Measurements from ENCODE around the gene TRIM72.
"Not testable (repeated sequence)": the region's sequence is repeated elsewhere in the genome, so short reads cannot be mapped to it uniquely, and the experiment has no call there.

Gene TRIM72

DNA sequence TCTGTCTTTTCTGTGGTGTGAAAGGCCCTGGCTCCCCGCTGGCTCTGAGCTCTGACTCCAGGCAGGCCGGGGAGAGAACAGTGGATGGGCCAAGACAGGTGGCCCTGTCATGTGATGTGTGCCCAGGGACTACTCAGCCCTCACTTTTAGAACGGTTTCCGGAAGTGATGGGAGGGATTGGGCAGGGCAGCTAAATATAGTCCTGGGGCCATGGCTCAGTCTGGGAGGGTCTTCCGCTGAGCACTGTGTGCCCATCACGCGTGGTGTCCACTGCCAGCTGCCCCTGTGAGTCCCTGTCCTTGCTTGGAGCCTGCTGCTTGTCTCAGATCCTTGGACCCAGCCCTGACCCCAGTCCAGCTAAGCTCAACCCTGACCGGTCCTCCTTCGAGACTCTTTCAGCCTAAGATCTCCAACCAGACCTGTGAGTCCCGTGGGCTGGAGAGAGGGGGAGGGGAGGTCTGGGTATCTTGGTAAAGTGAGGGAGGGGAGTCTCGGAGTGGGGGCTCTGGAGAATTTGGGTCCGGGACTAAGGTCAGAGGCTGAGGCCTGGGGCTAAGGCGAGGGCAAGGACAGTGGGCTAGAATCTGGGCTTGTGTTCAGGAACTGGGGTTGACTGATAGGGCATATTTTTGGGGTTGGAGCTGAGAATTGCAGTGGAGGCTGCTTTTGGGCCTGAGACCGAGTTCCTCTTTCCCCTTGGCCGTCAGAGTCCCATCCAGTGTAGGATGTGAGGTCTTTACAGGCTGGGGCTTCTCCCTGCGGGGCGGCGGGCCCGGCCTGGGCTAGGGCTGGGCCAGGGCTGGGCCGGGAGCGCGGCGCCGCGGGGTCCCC lies at the start of gene TRIM72:
TSS of gene TRIM72 (plus strand) at position 243 of the 831 bp plus-strand sequence. CDS start 620 bp downstream, outside the sequence.
- DNase-seq (ENCODE audit: extremely low read depth in 1 of 2, low read depth in 1 of 2): no peak

DNA sequence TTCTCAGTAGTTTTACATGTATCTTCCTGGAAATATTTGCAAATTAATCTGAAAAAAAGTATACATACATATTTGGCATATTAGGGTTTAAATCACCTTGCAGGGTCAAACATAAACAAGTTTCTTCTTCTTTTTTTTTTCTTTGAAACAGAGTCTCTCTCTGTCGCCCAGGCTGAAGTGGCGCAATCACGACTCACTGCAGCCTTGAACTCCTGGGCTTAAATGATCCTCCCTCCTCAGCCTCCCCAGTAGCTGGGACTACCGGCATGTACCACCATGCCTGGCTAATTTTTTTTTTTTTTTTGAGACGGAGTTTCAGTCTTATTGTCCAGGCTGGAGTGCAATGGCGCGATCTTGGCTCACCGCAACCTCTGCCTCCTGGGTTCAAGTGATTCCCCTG lies 46.6 kb upstream of the TRIM72 start:
- DNase-seq (ENCODE audit: extremely low read depth in 1 of 2, low read depth in 1 of 2): no peak

- DNase-seq (ENCODE audit: extremely low read depth in 1 of 2, low read depth in 1 of 2): no peak
These were observed 45.1 kb upstream of the TRIM72 start for GRCh38 chr16:31168848-31169247.

DNA sequence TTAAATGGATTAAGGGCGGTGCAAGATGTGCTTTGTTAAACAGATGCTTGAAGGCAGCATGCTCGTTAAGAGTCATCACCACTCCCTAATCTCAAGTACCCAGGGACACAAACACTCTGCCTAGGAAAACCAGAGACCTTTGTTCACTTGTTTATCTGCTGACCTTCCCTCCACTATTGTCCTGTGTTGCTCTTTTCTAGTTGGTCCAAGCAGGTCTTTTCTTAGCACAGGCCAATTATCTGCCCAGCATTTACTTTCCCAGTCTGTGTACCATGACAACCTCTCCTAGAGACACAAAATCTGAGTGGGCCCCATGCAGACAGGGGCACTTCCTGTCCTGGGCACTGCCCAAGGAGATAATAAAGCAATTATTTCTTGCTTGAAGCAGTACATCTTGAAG lies 43.9 kb upstream of the TRIM72 start:
- DNase-seq (ENCODE audit: extremely low read depth in 1 of 2, low read depth in 1 of 2): not testable (repeated sequence)

DNA sequence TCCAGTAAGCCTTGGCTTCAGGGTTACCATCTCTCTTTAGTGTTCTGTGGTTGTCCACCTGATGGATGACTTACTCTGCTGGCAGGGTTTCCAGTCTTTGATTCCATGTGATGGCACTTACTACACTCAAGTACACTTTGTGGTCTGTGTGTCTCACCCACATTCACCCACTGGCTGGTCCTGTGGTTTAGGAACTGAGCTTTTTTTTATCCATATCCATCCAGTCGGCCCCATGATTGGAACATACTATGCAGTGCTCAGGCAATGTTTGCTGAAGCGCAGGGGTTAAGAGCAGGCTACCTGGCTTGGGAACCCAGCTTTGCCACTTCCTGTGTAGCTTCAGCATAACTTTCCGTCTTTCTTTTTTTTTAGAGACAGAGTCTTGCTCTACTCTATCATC lies 36.8 kb upstream of the TRIM72 start:
- peak in 1 of 2 donors; percentile 53 for DNase-seq (ENCODE audit: extremely low read depth in 1 of 2, low read depth in 1 of 2)

DNA sequence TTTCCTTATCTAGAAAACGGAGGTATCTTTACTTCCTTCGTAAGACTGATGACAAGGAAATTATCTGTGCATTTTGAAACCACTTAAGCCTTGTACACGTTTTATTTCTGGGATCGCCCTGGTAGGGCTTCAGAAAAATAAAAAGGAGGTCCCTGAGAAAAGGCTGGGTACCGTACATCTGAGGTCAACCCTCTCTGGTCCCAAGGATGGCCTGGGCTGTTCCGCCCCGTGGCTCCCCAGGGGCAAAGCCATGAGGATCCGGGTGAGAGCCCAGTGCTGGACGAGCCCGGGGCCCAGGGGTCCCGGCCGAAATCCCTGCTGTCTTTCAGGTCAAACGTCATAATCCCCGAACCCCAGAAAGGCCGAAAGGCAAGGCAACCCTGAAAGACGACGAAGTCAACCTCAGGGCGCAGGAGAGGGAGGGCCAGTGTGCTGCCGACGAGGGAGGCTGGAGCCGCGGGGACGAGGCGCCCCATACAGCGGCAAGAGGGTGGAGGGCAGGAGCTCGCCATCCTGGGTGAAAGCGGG lies 34.6 kb upstream of the TRIM72 start:
- DNase-seq (ENCODE audit: extremely low read depth in 1 of 2, low read depth in 1 of 2): peak in 1 of 2 donors; percentile 72

DNA sequence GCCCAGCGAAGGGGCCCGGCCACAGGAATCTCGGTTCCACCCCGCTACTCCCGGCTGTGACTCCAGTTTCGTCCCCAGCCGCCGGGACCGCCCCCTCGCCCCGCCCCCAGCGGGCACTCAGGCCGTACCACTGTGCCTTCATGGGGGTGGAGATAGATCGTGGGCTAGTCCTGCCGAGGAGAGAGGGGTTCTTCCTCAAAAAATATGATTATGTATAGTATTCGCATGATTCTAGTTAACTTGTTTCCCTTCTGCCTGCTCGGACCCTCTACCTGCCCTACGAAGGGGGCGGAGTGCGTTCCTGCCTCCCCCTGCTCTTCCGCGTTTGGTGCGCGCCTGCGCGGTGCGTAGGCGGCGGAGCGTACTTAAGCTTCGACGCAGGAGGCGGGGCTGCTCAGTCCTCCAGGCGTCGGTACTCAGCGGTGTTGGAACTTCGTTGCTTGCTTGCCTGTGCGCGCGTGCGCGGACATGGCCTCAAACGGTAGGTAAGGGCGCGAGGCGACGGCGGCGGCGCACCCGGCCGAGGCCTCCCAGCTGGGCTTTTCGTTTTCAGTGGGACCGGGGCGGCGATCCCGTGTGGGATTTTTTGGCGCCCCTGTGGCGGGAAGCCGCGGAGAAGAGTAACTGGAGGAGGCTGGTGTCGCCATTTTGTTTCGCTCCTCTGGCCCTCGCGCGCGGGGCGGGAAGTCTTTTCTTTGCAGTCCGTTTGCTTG lies 34.0 kb upstream of the TRIM72 start, which contains the start of gene FUS:
TSS of gene FUS (plus strand) at position 393 of the 713 bp plus-strand sequence. CDS start at position 469, 76 bp downstream.
- peak; percentile 65 to 84 for DNase-seq (ENCODE audit: extremely low read depth in 1 of 2, low read depth in 1 of 2)

DNA sequence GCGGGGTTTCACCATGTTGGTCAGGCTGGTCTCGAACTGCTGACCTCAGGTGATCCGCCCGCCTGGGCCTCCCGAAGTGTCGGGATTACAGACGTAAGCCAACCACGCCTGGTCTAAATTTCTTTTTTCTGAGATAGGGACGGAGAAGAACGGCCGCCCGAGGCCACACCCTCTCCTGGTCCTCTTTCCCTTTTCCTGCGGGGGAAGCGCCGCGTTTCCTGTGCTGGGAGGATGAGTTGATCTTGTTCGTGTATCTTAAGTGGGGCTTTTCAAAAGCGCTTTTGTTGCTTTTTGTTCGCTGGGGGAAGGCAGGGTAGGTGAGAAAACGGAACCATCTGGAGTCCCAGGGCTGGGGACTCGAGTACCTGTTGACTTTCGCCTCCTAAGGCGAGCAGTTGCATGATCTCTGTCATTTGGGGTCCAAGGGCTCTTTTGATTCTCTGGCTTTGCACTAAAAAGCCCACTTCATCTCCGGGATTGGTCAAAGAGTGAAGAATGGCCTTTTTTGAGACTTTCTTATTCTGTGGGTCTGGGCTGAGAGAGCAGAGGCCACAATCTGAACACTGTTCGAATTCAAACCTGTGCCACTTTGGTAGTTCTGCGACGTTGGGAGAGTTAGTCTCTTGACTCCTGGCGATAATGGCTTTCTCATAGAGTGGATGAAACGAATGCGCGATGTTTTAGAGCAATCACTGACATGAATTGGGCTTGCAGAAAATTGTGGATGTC lies 32.7 kb upstream of the TRIM72 start:
- DNase-seq (ENCODE audit: extremely low read depth in 1 of 2, low read depth in 1 of 2): no peak

DNA sequence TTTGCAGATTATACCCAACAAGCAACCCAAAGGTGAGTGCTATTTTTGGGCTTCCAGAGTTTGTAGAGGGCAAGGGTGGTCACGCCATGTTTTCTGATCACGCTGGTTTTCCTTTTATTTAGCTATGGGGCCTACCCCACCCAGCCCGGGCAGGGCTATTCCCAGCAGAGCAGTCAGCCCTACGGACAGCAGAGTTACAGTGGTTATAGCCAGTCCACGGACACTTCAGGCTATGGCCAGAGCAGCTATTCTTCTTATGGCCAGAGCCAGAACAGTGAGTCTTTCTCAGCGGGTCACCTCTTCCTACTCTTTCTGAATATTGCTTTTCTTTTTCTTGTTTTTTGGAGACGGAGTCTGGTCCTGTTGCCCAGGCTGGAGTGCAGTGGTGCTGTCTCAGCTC lies 31.5 kb upstream of the TRIM72 start:
- DNase-seq (ENCODE audit: extremely low read depth in 1 of 2, low read depth in 1 of 2): no peak

GRCh38 chr16:31183432-31184428 lies 30.2 kb upstream of the TRIM72 start:
- no peak for DNase-seq (ENCODE audit: extremely low read depth in 1 of 2, low read depth in 1 of 2)

DNA sequence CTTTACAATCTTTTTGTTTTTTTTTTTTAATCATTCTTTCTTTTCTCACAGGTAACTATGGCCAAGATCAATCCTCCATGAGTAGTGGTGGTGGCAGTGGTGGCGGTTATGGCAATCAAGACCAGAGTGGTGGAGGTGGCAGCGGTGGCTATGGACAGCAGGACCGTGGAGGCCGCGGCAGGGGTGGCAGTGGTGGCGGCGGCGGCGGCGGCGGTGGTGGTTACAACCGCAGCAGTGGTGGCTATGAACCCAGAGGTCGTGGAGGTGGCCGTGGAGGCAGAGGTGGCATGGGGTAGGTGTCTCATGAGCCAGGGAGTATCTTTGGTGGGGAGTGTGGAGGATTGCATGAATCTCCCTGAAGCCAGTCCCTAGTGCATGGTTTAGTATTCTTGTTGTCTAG lies 29.0 kb upstream of the TRIM72 start:
- no peak for DNase-seq (ENCODE audit: extremely low read depth in 1 of 2, low read depth in 1 of 2)

- no peak for DNase-seq (ENCODE audit: extremely low read depth in 1 of 2, low read depth in 1 of 2)
These were observed 28.6 kb upstream of the TRIM72 start for GRCh38 chr16:31185339-31185738.

DNA sequence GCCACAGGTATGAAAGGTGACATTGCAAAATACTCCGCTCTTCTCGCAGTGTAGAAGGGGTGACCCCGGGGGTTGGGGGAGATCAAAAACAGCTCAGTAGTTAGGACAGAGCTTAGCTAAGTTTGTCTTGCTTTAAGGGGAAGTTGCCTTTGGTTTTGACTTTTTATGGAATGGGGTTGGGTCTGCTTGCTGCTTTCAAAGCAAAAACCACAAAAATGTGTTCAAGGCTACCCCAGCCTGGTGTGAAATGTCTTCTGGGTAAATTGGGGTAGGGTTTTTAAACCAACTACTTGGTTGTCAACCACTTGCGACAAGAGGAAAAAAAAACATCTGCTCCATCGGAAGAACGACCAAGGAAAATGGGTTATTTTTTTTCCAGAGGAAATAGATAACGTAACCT lies 27.7 kb upstream of the TRIM72 start:
- DNase-seq (ENCODE audit: extremely low read depth in 1 of 2, low read depth in 1 of 2): no peak

DNA sequence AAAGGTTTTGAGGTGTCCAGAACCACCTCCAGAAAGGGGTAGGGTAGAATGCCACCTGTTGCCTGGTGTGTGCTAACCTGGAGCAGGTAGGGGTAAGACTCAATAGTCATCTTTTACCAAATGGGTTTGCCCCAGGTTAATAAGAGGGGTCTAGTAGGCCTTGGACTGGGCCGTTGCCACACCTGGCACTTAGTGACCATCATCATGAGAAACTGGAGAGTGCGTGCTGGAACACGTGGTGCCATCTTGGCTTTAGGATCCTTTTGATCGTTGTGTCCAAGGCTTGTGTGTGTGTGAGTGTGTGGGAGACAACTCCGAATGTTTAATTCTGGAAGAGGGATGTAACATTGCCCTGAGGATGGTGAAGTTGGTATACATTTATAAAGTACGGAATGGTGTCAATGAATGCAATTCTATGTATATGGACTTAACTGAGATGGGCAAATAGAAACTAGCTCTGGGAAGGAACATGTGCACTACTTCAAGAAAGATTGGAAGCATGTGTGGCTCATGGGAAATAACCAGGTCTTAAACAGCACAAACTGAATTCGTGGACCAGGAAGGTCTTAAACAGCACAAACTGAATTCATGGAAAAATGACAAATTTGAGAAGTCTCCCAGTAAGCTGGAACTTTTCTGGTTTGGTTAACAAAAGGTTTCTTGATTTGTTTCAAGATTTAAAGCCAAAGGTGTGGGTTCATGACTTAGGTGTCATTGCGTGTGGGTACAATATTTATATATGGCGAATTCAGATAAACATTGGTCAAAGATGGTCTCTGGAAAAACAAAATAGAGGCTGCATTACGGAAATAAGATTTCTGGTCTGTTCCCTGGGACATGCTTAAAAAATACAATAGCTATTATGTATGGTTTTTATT lies 26.8 kb upstream of the TRIM72 start:
- no peak for DNase-seq (ENCODE audit: extremely low read depth in 1 of 2, low read depth in 1 of 2)

DNA sequence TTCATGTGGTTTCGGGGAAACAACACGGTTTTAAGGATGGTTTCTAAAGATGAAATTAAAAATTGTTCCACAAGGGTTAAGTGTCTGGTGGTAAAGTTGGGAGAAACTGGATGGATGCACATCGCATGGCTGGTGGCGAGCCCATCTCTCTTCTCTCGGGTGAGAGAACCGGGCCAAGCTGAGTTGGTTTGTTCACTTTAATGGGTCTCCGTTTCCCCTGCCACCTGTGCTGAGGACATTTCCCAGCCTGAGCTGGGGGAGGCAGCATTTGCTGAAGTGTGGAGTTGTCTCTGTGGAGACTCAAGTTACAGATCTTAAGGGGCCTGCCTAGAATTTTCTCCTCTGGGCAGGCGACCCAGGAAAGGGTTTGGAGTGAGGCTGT lies 26.1 kb upstream of the TRIM72 start:
- no peak for DNase-seq (ENCODE audit: extremely low read depth in 1 of 2, low read depth in 1 of 2)

DNA sequence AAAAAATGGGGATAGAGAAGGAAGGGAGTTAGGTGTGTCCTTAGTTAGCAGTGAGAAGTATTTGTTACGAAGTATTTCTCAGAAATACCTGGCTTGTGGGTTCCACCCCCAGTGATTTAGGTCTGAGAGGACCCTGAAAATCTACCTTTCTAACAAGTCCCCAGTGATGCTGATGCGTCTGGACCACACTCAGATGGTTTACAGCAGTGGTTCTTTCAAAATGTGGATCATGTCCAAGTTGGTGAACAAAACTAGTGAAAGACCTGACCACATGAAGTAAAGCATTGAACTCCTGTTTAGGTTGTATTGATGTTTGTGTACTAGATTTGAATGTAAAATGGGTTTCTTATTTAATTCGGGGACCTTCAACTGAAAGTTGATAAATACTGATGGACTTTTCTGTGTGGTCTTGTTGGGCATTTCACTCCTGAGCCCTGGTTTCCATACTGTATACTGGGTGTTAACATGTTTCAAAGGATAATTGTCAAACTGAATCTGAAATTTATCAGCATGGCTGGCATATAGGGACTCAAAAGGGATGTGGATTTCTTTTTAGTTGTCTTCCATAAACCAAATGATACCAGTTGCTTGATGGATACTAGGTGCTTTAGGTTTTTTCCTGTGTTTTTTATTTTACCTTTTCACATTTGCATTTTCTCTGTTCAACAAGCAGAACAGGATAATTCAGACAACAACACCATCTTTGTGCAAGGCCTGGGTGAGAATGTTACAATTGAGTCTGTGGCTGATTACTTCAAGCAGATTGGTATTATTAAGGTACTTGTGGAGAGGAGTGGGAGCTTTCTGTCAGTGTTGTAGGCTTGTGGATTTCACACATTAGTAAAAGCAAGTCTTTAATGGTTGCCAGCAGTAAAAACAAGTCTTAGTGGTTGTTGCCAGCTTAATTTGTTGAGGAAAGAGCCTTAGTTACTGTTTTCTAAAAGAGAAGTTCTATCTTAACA lies 25.2 kb upstream of the TRIM72 start:
- DNase-seq (ENCODE audit: extremely low read depth in 1 of 2, low read depth in 1 of 2): no peak

DNA sequence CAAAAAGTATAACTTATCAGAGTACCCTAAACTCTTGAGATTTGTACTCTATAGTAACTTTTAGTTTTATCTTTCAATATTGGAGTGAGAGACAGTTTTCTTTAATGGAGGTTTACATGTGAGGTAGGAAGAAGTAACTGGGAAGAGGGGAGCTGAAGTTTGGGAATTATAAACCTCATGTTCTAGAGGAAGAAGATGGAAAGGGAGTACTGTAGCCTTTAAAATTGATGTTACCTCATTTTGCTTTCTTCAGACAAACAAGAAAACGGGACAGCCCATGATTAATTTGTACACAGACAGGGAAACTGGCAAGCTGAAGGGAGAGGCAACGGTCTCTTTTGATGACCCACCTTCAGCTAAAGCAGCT lies 24.5 kb upstream of the TRIM72 start:
- DNase-seq (ENCODE audit: extremely low read depth in 1 of 2, low read depth in 1 of 2): no peak

DNA sequence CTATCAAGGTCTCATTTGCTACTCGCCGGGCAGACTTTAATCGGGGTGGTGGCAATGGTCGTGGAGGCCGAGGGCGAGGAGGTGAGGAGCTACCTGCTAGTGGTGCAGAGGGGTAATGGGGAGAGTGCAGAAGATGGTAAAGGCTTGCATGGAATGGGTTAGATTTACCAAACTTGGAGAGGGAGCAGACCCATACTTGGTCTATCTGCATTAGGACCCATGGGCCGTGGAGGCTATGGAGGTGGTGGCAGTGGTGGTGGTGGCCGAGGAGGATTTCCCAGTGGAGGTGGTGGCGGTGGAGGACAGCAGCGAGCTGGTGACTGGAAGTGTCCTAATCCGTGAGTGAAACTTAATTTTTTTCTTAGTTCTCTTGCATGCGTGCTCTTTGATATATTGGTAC lies 23.9 kb upstream of the TRIM72 start:
- DNase-seq (ENCODE audit: extremely low read depth in 1 of 2, low read depth in 1 of 2): no peak
